ENCODE results near the gene GFM1. TPM values are rescaled to one million over a fixed set of nuclear protein-coding genes. Genes with fewer than 3 reads are reported as not detected.

GFM1 gene
- total RNA-seq, 1 donor from 2014 or later, result 37.2 TPM

DNA sequence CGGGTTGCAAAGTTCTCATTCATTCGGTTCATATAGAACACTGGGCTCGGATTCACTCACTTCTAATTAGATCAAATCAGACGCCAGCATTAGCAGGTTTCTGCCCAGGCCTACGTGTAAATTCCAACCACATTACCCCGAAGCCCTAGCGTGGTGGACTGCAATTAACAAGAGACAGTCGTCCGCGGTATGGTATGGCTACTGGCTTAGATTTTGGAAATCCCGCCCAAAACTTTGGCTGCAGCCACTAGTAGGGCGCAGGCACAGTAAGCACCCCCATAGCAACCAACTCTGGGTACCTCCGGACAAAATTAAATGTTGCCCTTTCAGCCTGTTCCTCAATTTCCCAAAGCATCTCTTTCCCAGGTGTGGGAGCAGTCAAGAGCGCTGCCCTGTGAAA lies 87.2 kb downstream of the GFM1 start:
- TF ChIP-seq CTCF (IDR thresholded peaks at IDR 0.05; ENCODE audit: unreplicated experiment), result no peak
- no peak for DNase-seq (ENCODE audit: low spot score in 2 of 2, unreplicated experiment in 2 of 2)
- Mint-ChIP-seq H3K27me3 (ENCODE audit: low read depth) (no peaks in the 10 kb centered on the region), H3K4me3 (peak overlapping the region; percentile 63), H3K27ac (peak overlapping the region; percentile 89), H3K4me1 (peaks cover 56% of the 10 kb centered on the region), H3K36me3 (peaks cover 32% of the 10 kb centered on the region), H3K9me3 (peaks cover 9% of the 10 kb centered on the region)

GRCh38 chr3:158731938-158732855 lies 87.9 kb downstream of the GFM1 start, which contains the start of gene RARRES1:
Gene RARRES1, minus strand, starts transcription at chr3:158732457. Its CDS starts 42 bp downstream, at chr3:158732415.
- peak within 1 kb of the TSS; percentile 72 for H3K4me3 Mint-ChIP-seq
- no peaks in the 10 kb centered on the region for H3K27me3 Mint-ChIP-seq (ENCODE audit: low read depth)
- H3K27ac Mint-ChIP-seq, result peak within 1 kb of the TSS; percentile 98
- H3K9me3 Mint-ChIP-seq, result peaks cover 11% of the 10 kb centered on the region
- H3K4me1 Mint-ChIP-seq, result peaks cover 54% of the 10 kb centered on the region
- DNase-seq (ENCODE audit: low spot score in 2 of 2, unreplicated experiment in 2 of 2), result peak; percentile 40 to 72
- no peak for TF ChIP-seq CTCF (IDR thresholded peaks at IDR 0.05; ENCODE audit: unreplicated experiment)
- peaks cover 39% of the 10 kb centered on the region for H3K36me3 Mint-ChIP-seq

DNA sequence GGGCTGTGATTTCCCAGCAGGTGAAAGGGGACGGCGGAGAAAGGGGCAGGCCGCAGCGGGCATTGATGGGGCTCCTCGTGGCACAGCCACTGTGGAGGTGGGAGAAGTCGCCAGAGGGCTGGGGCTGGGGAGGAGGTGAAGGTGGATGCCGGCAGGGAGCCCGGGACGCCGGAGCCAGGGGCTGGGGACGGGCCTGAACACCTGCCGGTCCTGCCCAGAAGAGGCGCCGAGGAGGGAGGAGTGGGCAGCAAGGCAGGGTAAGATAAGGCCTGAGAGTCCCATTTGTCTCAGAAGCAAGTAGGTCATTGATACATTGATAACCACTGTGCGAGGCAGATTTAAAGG lies 88.5 kb downstream of the GFM1 start:
- Mint-ChIP-seq H3K4me1 (peaks cover 49% of the 10 kb centered on the region), H3K9me3 (peaks cover 13% of the 10 kb centered on the region), H3K4me3 (peak overlapping the region; percentile 72), H3K36me3 (peaks cover 41% of the 10 kb centered on the region), H3K27me3 (ENCODE audit: low read depth) (no peaks in the 10 kb centered on the region), H3K27ac (peak overlapping the region; percentile 98)
- TF ChIP-seq CTCF (IDR thresholded peaks at IDR 0.05; ENCODE audit: unreplicated experiment), result no peak
- peak in 1 of 2 experiments; percentile 43 for DNase-seq (ENCODE audit: low spot score in 2 of 2, unreplicated experiment in 2 of 2)

DNA sequence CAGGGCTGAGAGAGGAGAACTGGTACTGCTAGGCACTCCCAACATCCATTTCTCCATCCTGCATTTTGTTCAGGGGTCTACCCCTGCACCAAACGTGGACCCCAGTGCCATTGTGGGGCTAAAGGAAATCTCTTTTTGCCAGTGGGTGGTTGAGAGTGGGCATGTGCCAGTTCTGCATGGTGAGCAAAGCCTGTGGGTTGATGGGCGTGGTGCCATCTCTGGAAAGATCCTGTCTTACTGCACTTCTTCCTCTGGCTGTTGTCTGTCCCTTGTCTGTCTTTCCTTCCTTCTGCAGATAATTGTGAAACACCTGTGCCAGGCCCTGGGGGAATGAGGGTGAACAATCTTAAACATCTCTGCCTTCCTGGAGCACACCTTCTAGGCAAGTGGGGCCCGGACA lies 89.3 kb downstream of the GFM1 start:
- no peaks in the 10 kb centered on the region for H3K27me3 Mint-ChIP-seq (ENCODE audit: low read depth)
- DNase-seq (ENCODE audit: low spot score in 2 of 2, unreplicated experiment in 2 of 2), result no peak
- H3K4me3 Mint-ChIP-seq, result peak overlapping the region; percentile 72

GRCh38 chr3:158735296-158736033 lies 91.1 kb downstream of the GFM1 start:
- peaks cover 35% of the 10 kb centered on the region for H3K4me1 Mint-ChIP-seq
- peak overlapping the region; percentile 66 for H3K27ac Mint-ChIP-seq
- H3K36me3 Mint-ChIP-seq, result peaks cover 44% of the 10 kb centered on the region
- peaks cover 13% of the 10 kb centered on the region for H3K9me3 Mint-ChIP-seq
- no peaks in the 10 kb centered on the region for H3K27me3 Mint-ChIP-seq (ENCODE audit: low read depth)
- TF ChIP-seq CTCF (IDR thresholded peaks at IDR 0.05; ENCODE audit: unreplicated experiment), result no peak
- no peak for DNase-seq (ENCODE audit: low spot score in 2 of 2, unreplicated experiment in 2 of 2)
- no peak overlapping the region for H3K4me3 Mint-ChIP-seq

More for the DNA sequence above, 89.3 kb downstream of the GFM1 start:
- Mint-ChIP-seq H3K4me1 (peaks cover 44% of the 10 kb centered on the region), H3K9me3 (peaks cover 13% of the 10 kb centered on the region), H3K36me3 (peaks cover 44% of the 10 kb centered on the region), H3K27ac (peak overlapping the region; percentile 77)
- no peak for TF ChIP-seq CTCF (IDR thresholded peaks at IDR 0.05; ENCODE audit: unreplicated experiment)
